Iris pigment epithelial cell (primary cell): Measurements from ENCODE around the gene LMCD1.

ENCODE experiments used
- DNase-seq: peaks from one replicate; pipeline ENCODE4 v3.0.0-alpha.2; 2011; ENCODE audit warnings: low read depth

LMCD1 gene

DNA sequence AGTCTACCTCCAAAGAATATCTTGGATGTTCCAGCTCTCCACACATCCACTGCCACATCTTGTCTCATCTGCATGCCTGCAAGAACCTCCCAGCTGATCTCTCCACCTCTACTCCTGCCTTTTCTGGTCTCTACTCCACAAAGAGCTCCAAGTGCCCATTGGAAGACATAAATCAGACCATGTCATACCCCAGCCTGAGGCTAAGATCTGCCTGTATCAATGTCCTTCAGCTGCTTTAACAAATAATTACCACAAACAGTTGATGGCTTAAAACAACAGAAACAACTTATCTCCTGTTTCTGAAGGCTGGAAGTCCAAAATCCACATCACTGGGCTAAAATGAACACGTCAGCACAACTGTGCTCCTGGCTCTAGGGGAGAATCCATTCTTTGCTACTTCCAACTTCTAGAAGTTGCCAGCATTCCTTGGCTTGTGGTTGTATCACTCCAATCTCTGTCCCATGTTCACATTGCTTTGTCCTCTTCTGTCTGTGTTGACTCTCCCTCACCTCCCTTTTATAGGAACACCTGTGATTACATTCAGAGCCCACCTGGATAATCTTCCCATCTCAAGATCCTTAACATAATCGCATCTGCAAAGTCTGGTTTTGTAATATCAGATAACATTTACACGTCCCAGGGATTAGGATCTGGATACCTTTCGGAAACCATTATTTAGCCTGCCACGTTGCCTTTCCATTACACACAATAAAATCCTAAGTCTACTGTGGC is 17.0 kb upstream of the LMCD1 start:
- no peak for DNase-seq

DNA sequence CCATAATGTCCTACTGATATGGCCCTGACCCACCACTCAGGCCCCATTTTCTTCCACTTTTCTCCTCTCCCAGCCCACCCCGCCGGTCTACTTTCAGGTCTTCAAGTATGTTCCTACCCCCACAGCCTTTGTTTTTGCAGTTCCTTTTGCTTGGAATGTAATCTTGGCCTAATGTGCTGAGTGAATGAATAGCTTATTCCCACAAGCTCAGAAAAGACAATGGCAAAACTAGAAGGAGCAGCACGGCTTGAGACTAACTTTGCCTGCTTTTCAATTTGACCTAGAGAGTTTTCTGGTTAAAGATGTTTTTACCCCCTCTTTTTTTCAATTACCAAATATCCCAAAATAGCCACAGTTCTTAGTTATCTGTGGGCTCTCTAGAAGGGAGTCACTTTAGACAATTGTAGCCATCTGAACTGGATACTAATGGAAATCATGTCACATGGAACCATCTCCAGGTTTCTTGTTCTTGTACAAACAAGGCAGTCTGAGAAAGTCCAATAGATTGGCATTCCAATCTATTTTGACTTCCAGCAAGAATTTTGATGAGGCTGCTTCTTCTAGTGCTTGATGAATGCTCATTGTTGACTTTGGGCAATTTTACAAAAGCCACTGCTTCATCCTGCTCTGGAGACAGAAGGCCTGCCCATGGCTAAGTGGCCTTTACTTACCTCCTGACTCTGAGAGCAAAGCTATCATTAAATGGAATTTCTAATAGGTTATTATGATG is 16.3 kb upstream of the LMCD1 start:
- DNase-seq: no peak

DNA sequence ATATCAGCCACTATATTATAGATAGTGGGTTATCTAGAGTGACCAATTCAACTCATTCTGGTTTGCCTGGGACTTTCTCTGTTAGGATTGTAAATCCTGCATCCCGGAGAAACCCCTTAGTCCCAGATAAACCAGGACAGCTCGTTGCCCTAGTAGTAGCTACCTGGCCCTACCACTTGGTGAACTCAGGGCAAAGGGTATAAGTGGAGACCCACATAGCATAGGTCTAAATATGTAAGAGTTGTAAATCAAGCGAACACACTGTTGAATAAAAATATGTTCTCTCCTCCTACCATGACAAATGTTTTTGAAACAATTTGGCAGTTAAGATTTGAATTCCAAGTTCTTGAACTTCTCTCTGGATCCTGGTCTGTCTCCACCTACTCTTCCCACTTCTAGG is 15.7 kb upstream of the LMCD1 start:
- no peak for DNase-seq

DNA sequence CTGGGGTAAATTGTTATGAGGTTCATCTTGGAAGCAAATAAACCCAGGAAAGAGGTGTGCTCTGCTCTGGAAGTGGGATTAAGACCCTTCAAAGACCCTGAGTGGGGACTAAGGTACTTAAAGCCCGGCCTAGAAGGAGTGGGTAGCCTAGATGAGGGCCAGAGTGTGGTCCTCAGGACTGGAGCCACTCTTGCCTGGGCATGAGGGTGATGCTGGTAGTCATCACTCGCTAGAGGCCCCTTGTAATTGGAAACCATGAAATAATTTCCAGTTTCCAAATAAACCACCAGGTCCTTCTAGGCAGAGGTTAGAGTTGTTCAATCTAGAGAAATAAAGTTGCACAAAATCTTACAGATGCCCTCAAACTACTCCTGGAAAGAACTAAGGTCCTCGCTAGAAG is 15.2 kb upstream of the LMCD1 start:
- no peak for DNase-seq

DNA sequence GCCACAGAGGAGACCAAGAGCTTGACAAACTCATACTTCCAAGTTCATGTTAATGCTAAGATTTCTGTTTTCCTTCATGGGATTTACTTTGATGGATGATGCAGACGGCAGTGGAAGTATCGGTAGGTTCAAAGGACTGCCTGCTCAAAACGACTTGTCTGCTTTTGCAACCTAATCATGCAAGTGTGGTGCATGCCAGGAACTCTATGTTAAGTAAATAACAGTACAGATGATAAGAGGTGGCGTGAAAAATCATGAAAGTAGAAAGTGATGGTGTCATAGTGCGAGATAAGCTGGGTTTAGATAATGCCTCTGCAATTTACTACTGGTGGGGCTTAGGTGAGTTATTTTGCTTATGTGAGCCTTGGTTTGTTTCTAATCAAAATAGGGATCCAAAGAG is 14.7 kb upstream of the LMCD1 start:
- DNase-seq: no peak

DNA sequence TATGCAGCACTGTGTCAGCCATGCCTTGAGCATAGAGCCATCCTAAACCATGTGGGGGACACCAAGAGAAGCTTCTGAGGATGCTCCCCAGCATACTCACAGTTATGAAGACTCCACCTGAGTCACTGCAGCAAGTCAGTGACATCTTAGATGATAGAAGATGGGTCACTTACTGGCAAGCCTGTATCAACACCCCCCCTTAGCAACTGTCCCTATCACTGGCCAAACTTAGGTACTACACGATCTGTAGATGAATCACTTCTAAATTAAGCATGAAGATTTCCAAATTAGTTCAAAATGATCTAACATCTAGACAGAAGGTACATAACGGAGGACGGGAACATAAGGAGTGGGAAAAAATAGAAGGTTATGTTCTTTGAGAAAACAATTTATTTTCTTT is 13.2 kb upstream of the LMCD1 start:
- no peak for DNase-seq

DNA sequence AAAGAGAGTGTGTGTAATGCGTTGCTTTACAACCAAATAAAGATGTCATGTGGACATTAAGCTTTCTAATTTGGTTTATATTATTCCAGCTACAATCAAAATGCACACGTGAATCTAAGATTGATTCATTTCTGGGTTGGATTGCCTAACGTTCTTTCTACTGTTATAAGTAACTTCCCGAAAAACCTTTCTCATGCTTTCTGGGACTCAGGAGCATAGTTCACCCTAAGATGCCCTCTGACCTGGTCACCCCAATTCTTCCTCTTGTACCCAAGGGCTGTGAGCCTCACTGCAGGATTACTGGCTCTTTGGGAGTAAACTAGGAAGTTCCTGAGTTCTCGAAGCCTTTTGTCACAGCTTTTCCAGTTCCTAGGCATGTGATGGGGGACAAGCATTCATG is 12.7 kb upstream of the LMCD1 start:
- DNase-seq: peak; percentile 65

DNA sequence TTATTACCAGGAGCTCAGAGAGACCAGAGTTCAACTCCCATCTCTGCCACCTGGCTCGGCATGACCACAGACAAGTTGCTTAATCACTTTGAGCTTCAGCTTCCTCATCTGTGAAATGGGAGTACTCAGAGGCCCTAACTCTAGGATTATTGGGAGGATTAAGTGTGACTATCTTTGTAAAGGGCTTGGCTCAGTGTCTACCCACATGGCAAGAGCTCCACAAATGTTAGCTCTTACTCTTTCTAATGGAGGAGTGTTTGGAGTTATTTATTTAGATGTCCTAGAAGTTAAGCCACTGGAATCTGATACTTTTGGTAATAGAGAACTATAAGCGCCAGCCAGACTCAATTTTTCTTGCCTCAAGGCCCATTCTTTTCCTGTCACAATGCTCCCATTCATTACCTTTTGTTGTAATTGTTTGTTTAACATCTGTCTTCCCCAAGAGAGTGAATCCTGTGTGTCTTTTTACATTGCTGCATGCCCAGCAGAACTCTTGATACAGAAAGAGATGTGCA is 12.3 kb upstream of the LMCD1 start:
- peak; percentile 61 for DNase-seq

DNA sequence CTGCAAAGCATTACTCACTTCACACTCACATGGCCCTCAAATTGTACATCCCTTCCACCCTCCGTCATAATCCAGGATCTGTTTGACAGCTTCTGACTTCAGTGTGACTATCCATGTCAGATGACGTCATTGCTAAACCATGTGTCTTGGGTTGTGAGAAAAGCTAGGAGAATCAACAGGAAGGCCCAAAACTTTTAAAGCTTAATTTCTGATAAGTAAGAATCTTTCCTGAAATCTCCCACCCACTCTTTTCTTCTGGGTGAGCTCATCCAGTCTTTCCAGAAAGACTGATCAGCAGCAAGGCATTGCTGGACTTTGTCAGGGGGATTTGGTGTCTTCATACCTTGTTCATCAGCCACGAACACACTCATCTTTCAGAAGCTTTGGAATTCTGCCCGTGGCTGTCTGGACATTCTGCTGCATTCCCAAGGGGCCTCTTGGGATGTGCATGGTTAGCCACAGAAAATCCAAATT is 11.5 kb upstream of the LMCD1 start:
- DNase-seq: peak; percentile 94

DNA sequence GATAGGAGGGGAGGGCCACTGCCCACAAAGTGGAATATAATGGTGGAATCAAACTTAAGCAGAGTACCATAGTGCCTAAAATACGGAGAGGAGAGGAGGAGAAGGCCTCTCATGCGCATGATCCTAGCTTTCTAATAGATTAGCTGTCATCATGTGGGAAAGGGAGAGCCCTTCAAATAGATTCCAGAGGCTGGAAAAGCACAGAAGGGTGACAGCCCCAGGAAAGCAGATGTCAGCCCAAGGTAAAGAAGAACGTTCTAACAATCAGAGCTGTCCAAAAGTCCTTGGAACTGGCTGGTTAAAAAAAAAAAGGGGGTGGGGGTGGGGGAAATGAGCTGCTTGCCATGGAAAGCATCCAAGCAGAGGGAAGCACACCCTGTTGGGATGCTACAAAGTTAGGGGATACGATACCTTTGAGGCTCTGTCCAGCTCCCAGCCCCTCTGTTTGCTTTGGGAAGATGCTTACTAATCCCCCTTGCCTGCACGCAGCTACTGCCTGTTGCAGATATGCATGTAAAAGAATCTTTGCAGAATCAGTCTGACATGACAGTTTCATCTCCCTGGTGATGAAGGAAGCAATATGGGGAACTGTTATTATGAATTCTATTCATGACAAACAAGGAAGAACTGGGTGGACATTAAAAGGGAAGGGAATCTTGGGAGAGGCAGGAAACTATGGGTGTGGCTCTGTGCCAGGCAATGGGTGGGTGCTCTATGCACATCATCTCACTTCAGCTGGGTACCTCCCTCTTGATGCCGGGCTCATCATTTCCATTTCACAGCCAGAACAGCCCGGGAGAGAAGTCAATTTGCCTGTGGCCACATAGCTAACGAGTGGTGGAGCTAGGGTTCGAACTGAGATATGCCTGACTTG is 10.1 kb upstream of the LMCD1 start:
- DNase-seq: no peak

DNA sequence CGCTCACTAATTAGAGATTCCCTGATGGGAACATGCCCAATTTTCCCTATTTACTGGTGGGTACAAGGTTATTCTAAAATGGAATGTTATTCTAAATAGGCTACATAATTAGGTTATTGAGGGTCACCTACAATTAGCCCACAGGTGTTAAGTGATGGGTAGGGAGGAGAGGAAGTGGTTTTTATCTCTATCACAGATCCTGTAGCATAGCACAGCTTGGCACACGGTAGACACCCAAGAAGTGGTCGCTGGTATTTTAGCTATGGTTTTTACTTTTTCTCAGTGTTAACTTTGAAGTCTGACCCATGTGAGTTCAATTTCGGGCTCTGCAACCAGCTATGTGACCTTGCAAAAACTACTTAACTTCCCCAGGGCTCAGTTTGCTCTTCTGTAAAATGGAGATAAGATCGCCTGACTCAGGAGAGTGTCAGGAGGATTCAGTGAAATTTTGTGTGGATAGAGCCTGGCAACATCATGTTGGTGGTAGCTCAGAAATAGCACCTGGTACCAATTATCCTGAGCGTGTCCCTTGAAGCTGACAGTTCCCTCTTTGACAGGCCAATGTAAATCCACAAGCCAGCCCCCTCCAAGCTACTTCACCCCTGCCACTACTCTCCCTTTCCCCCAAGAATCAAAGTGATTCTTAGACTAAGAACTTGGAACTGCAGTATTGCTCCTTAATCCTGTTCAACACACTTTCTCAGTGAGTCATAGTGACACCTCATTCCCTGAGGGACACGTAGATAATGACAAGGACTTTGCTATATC is 8.7 kb upstream of the LMCD1 start:
- DNase-seq: peak; percentile 56

DNA sequence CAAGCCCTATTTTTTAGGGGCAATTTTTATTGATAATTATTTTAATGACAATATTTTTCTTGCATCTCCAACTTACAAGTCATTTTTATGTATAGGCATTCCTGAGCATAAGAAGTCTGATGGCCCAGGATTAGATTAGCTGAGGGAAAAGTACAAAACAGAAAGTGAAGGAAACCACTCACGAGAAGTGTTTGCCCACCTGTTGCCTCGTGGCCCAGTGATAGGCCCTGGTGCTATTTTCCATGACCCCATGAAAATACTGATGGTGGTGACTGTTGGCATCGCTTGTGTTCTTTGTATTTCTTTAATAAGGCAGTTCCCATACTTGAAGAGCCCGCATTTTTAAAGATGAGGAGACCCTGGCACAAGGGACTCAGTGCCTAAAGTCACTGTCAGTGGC is 7.9 kb upstream of the LMCD1 start:
- DNase-seq: no peak

DNA sequence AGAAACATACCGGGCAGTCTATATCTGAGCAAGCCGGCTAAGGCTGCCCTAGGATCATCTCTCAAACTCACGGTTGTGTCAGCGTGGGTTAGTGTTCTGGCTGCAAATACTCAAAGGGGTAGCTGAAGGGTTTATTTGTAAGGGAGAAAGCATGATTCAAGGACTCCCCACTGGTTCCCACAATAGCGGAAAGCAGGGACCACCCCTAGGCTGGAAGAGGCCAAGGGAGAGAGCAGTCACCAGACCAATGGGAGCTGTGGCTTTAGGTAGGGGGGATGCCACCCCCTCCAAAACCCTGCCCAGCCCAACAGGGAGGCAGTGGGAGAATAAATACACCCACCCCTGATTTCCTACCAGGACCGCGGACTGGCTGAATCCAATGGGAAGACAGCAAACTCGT is 7.3 kb upstream of the LMCD1 start:
- no peak for DNase-seq

DNA sequence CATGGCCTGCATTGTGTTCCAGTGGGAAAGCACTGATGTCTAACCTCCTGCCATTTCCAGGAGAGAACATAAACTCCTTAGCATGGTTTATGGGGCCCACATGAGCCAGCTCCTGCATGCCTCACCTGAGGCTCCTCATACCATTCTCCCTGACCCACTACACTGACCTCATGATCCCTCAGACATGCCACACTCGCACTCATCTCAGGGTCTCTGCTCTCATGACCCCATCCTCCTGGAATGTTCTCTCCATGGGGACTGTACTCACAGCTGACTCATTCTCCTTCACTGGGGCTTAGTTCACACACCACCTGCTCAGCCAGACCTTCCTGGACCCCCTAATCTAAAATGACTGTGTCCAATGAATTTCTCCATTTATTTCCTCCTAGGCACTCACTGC is 4.0 kb upstream of the LMCD1 start:
- DNase-seq: peak; percentile 54

DNA sequence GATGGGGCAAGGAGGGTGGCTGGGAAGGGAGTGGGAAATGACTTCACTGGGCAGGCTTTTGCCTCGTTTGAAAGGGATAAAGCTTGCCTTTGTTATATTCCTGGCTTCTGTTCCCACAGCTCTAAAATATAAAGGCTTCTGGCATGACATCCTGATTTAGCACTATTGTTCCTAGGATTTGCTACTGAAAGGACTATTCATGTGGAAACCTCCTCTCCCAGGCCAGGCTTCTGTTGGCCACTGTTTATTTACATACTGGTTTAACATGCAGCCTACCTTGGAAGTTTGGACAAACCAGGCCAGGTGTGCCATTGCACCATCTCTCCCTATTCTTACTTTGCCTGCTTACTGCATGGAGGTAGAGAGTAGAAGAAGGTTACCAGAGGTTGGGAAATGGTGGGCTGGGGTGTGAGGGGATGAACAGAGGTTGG is 2.4 kb upstream of the LMCD1 start:
- DNase-seq: no peak

DNA sequence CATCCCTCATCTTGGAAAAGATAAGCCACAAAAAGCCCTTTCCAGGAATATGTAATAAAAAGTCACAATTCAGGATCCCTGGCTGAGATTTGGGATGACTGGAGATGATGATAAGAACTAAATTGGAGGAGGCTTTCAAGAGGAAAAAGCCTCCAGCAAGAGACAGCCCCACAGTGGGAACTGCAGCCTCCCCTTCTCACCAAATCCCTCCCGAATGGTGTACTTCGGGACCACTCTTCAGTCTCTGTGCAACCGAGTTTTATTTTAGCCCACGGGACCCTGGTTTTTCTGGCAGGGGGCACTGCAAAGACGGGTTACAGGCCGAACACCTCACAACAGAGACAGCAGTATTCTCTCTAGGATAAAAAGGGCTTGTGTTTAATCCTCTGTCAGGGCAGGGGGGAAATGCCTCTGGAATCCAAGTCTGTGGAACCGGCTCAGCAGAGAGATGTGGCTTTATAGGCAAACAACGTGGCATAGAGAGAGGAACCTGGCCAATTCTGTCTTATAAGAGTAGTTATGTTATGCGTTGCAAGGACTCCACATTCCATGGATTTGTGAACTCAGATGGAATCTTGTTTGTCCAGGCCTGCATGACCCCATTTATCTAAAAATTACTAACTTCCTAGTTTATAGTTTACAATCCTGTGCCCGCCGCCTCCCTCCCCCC is 1.2 kb upstream of the LMCD1 start:
- peak; percentile 76 for DNase-seq

DNA sequence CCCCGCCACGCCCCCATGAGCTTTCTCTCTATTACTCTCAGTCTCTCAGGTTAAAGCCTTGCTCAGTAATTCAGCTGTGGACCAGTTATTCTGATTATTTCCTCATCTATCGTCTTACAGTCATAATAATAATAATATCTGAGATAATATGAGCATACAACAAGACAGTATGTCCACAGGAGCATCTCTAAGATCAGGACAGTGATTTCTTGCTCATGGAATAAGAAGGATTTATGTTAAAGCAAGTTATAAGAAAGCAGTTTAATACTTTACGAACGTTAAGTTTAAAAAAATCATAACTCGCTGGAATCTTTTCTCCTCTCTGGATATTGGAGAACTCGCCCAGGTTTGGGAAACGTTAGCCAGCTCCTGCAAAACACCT is 643 bp upstream of the LMCD1 start:
- DNase-seq: no peak

DNA sequence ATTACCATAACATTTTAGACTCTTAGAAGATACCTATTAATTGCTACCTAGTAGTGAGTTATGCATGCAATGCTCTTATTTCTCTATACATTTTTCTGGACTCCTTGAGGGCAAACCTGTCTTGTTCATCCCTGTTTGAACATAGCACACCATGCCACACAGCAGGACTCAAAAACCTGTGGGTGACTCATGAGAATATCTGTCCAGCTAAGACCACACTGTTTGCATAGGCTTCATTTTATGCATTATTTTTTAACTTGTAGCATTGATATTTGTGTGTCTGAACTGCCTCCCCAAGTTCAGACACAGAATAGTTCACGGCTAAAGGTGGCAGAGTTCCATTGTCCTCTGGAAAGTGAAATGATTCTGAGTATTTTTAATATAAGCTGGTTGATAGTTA is 1.8 kb downstream of the LMCD1 start:
- DNase-seq: peak; percentile 65

DNA sequence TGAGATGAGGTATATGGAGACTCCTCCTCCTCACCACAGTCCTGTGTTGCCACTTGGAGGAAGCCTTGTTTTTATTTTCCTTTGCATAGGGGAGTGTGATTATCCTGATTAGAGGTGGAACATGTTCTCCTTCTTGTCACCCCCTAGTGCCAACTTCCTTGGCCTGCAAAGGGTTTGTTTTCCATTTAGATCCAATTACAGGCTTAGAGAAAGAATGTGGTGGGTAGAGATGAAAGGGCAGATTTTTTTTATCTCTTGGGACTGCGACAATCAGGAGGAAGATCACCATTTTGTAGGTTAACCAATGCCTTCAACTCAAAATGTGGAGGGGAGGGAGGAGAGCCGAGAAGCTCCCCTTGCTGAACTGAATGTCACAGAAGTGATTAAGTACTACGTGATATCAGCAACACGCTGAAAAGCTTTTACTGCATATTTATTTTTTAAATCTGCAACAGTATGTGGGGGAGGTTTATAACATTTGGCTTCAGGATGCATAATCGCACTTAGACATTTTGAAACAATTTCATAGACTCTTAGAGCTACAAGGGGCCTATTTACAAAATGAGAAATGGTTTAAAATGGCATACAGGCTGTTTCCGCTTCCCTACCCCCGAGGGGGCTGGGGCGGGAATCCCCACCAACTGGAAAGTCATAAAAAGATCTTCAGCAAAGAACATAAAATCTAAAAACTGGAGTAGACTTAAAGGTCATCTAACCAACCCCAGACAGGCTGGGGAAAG is 2.4 kb downstream of the LMCD1 start:
- DNase-seq: no peak

DNA sequence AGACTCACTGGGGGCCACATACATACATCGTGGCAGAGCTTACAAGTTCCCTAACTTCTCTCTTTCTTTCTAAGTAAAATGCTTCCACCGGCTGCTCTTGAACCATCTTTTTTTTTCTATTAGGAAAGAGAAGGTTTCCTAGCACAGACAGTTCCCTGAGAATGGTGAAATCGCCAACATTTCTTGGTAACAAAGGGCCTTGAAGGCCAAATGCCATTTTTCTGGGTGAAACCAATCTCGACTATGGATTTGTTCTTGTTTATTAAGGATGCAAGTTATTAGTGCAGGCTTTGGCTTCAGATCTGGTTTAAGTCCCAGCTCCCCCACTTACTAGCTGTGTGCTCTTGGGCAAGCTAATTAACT is 3.0 kb downstream of the LMCD1 start:
- DNase-seq: no peak

DNA sequence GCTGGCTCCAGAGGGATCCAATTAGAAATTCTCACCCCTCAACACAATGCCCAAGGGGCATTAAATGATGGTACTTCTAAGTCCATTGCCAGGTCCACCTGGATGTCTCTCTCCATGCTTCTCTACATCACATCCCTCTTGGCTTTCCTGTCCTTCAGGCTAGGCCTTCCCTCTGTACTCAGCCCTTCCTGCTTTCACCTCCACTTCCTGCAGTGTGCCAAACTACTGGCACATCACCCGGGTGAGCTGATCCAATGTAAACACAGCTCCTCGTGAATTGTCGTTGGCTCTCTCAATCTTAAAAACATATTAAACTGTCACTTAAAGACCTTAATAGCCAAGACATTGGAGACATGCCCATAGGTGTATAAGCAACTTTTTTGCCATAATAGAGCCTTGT is 4.0 kb downstream of the LMCD1 start:
- no peak for DNase-seq
